Spleen (tissue), 7 donors: ENCODE measurements around the gene RANBP10.

Source experiments
- POLR2A ChIP-seq, 3 donors: fragments of 450-650 bp; IDR thresholded peaks; one replicate each; pipeline ENCODE4 v1.5.1; 2017; ENCODE audit warnings: antibody characterized with exemption in 3 of 3, mild to moderate bottlenecking in 1 of 3
- TF ChIP-seq, protein P1 (sequence below), 11 experiments: fragments of 200-600 bp in 7 of 11; fragments of 450-650 bp in 4 of 11; sonication (generic) in 4 of 11; IDR thresholded peaks in 8 of 11; conservative IDR thresholded peaks in 3 of 11; 1 replicate in 7 of 11; 2 replicates in 4 of 11; pipeline versions ENCODE4 v1.4.0 to v1.8.0; 2016 to 2021; ENCODE audit warnings: antibody characterized with exemption in 11 of 11, inconsistent platforms in 4 of 11, mild to moderate bottlenecking in 1 of 11
- donor health status: DM: no; HTN: no; CAD: no; lungs with moderate emphysema.
- donor health status: DM: no; HTN: no; CAD: no.
- donor health status: DM: no; HTN: no; CAD: no.

- TF ChIP-seq, protein P1, sequence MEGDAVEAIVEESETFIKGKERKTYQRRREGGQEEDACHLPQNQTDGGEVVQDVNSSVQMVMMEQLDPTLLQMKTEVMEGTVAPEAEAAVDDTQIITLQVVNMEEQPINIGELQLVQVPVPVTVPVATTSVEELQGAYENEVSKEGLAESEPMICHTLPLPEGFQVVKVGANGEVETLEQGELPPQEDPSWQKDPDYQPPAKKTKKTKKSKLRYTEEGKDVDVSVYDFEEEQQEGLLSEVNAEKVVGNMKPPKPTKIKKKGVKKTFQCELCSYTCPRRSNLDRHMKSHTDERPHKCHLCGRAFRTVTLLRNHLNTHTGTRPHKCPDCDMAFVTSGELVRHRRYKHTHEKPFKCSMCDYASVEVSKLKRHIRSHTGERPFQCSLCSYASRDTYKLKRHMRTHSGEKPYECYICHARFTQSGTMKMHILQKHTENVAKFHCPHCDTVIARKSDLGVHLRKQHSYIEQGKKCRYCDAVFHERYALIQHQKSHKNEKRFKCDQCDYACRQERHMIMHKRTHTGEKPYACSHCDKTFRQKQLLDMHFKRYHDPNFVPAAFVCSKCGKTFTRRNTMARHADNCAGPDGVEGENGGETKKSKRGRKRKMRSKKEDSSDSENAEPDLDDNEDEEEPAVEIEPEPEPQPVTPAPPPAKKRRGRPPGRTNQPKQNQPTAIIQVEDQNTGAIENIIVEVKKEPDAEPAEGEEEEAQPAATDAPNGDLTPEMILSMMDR (IDR thresholded peaks at IDR 0.05 in 8 of 11, conservative IDR thresholded peaks at IDR 0.05 in 3 of 11) = no peak
- no peak for TF ChIP-seq POLR2A (IDR thresholded peaks at IDR 0.05)
These were observed 107.1 kb downstream of the RANBP10 start for GRCh38 chr16:67699265-67699664.
